HCT116 (cell line): ENCODE results near the gene IL36B. TPM values are rescaled to one million over a fixed set of nuclear protein-coding genes. Genes with fewer than 3 reads are reported as not detected.

Source experiments
- ATAC-seq: fragments of 200-7000 bp; cut with Tn5 transposase; 2 replicates; pipeline ENCODE4 v1.9.1; 2020; ENCODE audit warnings: mild to moderate bottlenecking, moderate library complexity
- BruUV-seq: library from RNA; stranded (reverse); fragments of 400-500 nt; replicated peaks from 2 replicates; lab custom pipeline; 2021; lab: Mats Ljungman, UMichigan
- CTCF ChIA-PET: fragments of 300-600 bp; sonication (Branson Sonifier 250); formaldehyde crosslinking; loops from one replicate; lab custom pipeline; 2021; ENCODE audit warnings: antibody characterized with exemption; lab: Charles Lee
- POLR2A ChIA-PET: fragments of 300-600, 350-600 bp; sonication (Branson Sonifier 250); formaldehyde crosslinking; loops from one replicate; lab custom pipeline; 2021; ENCODE audit warnings: antibody characterized with exemption; lab: Charles Lee
- RAD21 ChIA-PET, 2 experiments: fragments of 300-600 bp; sonication (Branson Sonifier 250); formaldehyde crosslinking; loops; one replicate each; lab custom pipeline; 2023; ENCODE audit warnings: low total read pairs in 2 of 2; ENCODE audit not compliant: uncharacterized antibody in 2 of 2, unreplicated experiment in 2 of 2, low non-redundant PET in 1 of 2; lab: Charles Lee
- DNase-seq: peaks from one replicate; pipeline ENCODE4 v3.0.0-alpha.2; 2010; ENCODE audit warnings: low read depth, low spot score
- H2AFZ ChIP-seq: fragments of 200-600 bp; shearing (Covaris generic), sonication (generic); 2 replicates; pipeline ENCODE4 v1.6.1; 2017; ENCODE audit warnings: low read depth, mixed run types, mixed read lengths, antibody characterized with exemption, low read length; ENCODE audit not compliant: poor library complexity, severe bottlenecking
- H3K27ac ChIP-seq: 2 replicates; pipeline ENCODE4 v1.5.1; 2012; ENCODE audit warnings: low read depth, low read length
- H3K27me3 ChIP-seq: fragments of 200-600 bp; sonication (generic); 2 replicates; pipeline ENCODE4 v1.6.1; 2016; ENCODE audit warnings: mixed run types, low read length, mixed read lengths; ENCODE audit not compliant: insufficient read depth
- H3K36me3 ChIP-seq, 2 experiments: fragments of 200-500 bp in 1 of 2; fragments of 200-600 bp in 1 of 2; sonication (Bioruptor generic) in 1 of 2; sonication (generic) in 1 of 2; 2 replicates each; pipeline versions ENCODE4 v1.5.1 to v1.6.1; 2014 to 2016; ENCODE audit warnings: low read length in 2 of 2, inconsistent platforms in 1 of 2, mixed read lengths in 1 of 2, mixed run types in 1 of 2; ENCODE audit not compliant: insufficient read depth in 2 of 2, control insufficient read depth in 1 of 2
- H3K4me1 ChIP-seq, 2 experiments: fragments of 200-600 bp in 1 of 2; sonication (generic) in 1 of 2; 2 replicates each; pipeline versions ENCODE4 v1.5.1 to v1.6.1; 2012 to 2017; ENCODE audit warnings: low read length in 2 of 2, inconsistent platforms in 1 of 2, mild to moderate bottlenecking in 1 of 2, mixed read lengths in 1 of 2, mixed run types in 1 of 2, moderate library complexity in 1 of 2; ENCODE audit not compliant: insufficient read depth in 2 of 2, control insufficient read depth in 1 of 2
- H3K4me2 ChIP-seq: fragments of 200-600 bp; sonication (generic); 2 replicates; pipeline ENCODE4 v1.6.1; 2017; ENCODE audit warnings: mixed run types, low read length, mixed read lengths
- H3K4me3 ChIP-seq, 2 experiments: fragments of 200-600 bp in 1 of 2; sonication (generic) in 1 of 2; replicated peaks in 1 of 2; 2 replicates each; pipeline ENCODE4 v1.5.1; 2011 to 2016; ENCODE audit warnings: low read length in 2 of 2, control low read depth in 1 of 2, low read depth in 1 of 2, mild to moderate bottlenecking in 1 of 2, mixed read lengths in 1 of 2, mixed run types in 1 of 2
- H3K79me2 ChIP-seq: fragments of 200-600 bp; sonication (generic); 2 replicates; pipeline ENCODE4 v1.6.1; 2017; ENCODE audit warnings: mild to moderate bottlenecking, mixed run types, low read length, moderate library complexity, mixed read lengths; ENCODE audit not compliant: insufficient read depth
- H3K9ac ChIP-seq: fragments of 200-600 bp; sonication (generic); 2 replicates; pipeline ENCODE4 v1.6.1; 2016; ENCODE audit warnings: low read length, mixed read lengths
- H3K9me2 ChIP-seq: fragments of 200-600 bp; sonication (generic), shearing (Covaris generic); 2 replicates; pipeline ENCODE4 v1.6.1; 2017; ENCODE audit warnings: mixed run types, mild to moderate bottlenecking, moderate library complexity; ENCODE audit not compliant: insufficient read depth
- H3K9me3 ChIP-seq, 2 experiments: fragments of 200-500 bp in 1 of 2; fragments of 200-600 bp in 1 of 2; sonication (Bioruptor generic) in 1 of 2; sonication (generic) in 1 of 2; 2 replicates each; pipeline ENCODE4 v1.6.1; 2014 to 2017; ENCODE audit warnings: low read length in 2 of 2, mixed read lengths in 2 of 2, inconsistent platforms in 1 of 2, low read depth in 1 of 2, mild to moderate bottlenecking in 1 of 2, mixed run types in 1 of 2, moderate library complexity in 1 of 2; ENCODE audit not compliant: control insufficient read depth in 1 of 2, insufficient read depth in 1 of 2
- H4K20me1 ChIP-seq: fragments of 200-600 bp; sonication (generic), shearing (Covaris generic); 2 replicates; pipeline ENCODE4 v1.6.1; 2017; ENCODE audit warnings: mixed run types, mild to moderate bottlenecking, moderate library complexity; ENCODE audit not compliant: insufficient read depth
- ELF1 ChIP-seq: IDR thresholded peaks from 2 replicates; pipeline ENCODE4 v1.6.1; 2012; ENCODE audit warnings: low read depth, borderline replicate concordance
- EZH2phosphoT487 ChIP-seq: fragments of 200-600 bp; IDR thresholded peaks from 2 replicates; pipeline ENCODE4 v1.6.1; 2018; ENCODE audit warnings: antibody characterized with exemption, borderline replicate concordance
- FOSL1 ChIP-seq: IDR thresholded peaks from 2 replicates; pipeline ENCODE4 v1.6.1; 2012; ENCODE audit warnings: low read depth
- JUND ChIP-seq: IDR thresholded peaks from 2 replicates; pipeline ENCODE4 v1.6.1; 2012
- POLR2A ChIP-seq: IDR thresholded peaks from 2 replicates; pipeline ENCODE4 v1.7.0; 2011; ENCODE audit warnings: borderline replicate concordance; ENCODE audit not compliant: insufficient read depth, insufficient read length; ENCODE audit errors: extremely low read depth
- POLR2AphosphoS5 ChIP-seq: IDR thresholded peaks from 2 replicates; pipeline ENCODE4 v1.6.1; 2011; ENCODE audit warnings: mild to moderate bottlenecking, low read depth, low read length, moderate library complexity
- RAD21 ChIP-seq: IDR thresholded peaks from 2 replicates; pipeline ENCODE4 v1.6.1; 2012; ENCODE audit warnings: low read depth, mild to moderate bottlenecking
- SIN3A ChIP-seq: IDR thresholded peaks from 2 replicates; pipeline ENCODE4 v1.6.1; 2012; ENCODE audit warnings: low read depth
- SP1 ChIP-seq: IDR thresholded peaks from 2 replicates; pipeline ENCODE4 v1.6.1; 2012; ENCODE audit warnings: low read depth
- SRF ChIP-seq: IDR thresholded peaks from 2 replicates; pipeline ENCODE4 v1.6.1; 2012; ENCODE audit warnings: low read depth
- TCF7L2 ChIP-seq: IDR thresholded peaks from 2 replicates; pipeline ENCODE4 v1.7.0; 2011; ENCODE audit warnings: borderline replicate concordance, inconsistent platforms; ENCODE audit not compliant: insufficient read depth, insufficient read length; ENCODE audit errors: extremely low read depth
- YY1 ChIP-seq: IDR thresholded peaks from 2 replicates; pipeline ENCODE4 v1.6.1; 2011; ENCODE audit warnings: low read length, low read depth, moderate library complexity, mild to moderate bottlenecking; ENCODE audit not compliant: insufficient replicate concordance; ENCODE audit errors: extremely low read depth
- ZNF274 ChIP-seq: fragments of 200-500 bp; sonication (Bioruptor generic); IDR thresholded peaks from 2 replicates; pipeline ENCODE4 v1.6.1; 2014; ENCODE audit warnings: mild to moderate bottlenecking, low read depth, low read length, inconsistent platforms
- intact Hi-C: fragments of 100-400 bp; cut with micrococcal nuclease; formaldehyde crosslinking; loops from 2 replicates; pipeline ENCODE4 v1.10.0; 2022
- total RNA-seq: library from RNA; stranded (reverse); gene quantifications from one replicate; pipeline ENCODE4 v1.2.1, GENCODE V29; 2021; ENCODE audit not compliant: unreplicated experiment
- TF ChIP-seq, protein P1 (sequence below): IDR thresholded peaks from 2 replicates; pipeline ENCODE4 v1.6.1; 2012
- TF ChIP-seq, protein P2 (sequence below): IDR thresholded peaks from 2 replicates; pipeline ENCODE4 v1.6.1; 2012; ENCODE audit warnings: low read depth
- TF ChIP-seq, protein P3 (sequence below): IDR thresholded peaks from 2 replicates; pipeline ENCODE4 v1.6.1; 2012
- TF ChIP-seq, protein P4 (sequence below), 3 experiments: fragments of 200-600 bp in 1 of 3; sonication (generic) in 1 of 3; IDR thresholded peaks in 2 of 3; conservative IDR thresholded peaks in 1 of 3; 2 replicates each; pipeline ENCODE4 v1.5.1; 2012 to 2017; ENCODE audit warnings: low read depth in 2 of 3, low read length in 2 of 3, antibody characterized with exemption in 1 of 3, borderline replicate concordance in 1 of 3, control low read depth in 1 of 3, mild to moderate bottlenecking in 1 of 3, mixed read lengths in 1 of 3, mixed run types in 1 of 3, moderate library complexity in 1 of 3; ENCODE audit not compliant: insufficient read depth in 1 of 3

Gene IL36B
- total RNA-seq, 1 experiment from 2014 or later = not detected

DNA sequence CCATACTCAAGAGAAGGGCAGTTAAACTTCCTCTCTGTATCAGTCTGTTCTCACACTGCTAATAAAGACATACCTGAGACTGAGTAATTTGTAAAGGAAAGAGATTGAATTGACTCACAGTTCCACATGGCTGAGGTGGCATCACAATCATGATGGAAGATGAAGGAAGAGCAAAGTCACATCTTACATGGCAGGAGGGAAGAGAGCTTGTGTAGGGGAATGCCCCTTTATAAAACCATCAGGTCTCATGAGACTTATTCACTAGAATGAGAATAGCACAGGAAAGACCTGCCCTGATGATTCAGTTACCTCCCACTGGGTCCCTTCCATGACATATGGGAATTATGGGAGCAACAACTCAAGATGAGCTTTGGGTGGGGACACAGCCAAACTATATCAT, 1.4 kb upstream of the IL36B start:
- DNase-seq (no peak), ATAC-seq (no peak)
- RAD21 ChIA-PET = no interaction called here
- intact Hi-C loops = no loop called here
- no peak overlapping the region for H3K9ac ChIP-seq
- TF ChIP-seq TCF7L2 (no peak), SRF (no peak), SP1 (no peak), SIN3A (no peak), FOSL1 (no peak), POLR2A (no peak), ELF1 (no peak), JUND (no peak), RAD21 (no peak), POLR2AphosphoS5 (no peak), ZNF274 (no peak), EZH2phosphoT487 (no peak), YY1 (no peak)
- TF ChIP-seq, protein P1, sequence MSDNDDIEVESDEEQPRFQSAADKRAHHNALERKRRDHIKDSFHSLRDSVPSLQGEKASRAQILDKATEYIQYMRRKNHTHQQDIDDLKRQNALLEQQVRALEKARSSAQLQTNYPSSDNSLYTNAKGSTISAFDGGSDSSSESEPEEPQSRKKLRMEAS = no peak
- TF ChIP-seq, protein P2, sequence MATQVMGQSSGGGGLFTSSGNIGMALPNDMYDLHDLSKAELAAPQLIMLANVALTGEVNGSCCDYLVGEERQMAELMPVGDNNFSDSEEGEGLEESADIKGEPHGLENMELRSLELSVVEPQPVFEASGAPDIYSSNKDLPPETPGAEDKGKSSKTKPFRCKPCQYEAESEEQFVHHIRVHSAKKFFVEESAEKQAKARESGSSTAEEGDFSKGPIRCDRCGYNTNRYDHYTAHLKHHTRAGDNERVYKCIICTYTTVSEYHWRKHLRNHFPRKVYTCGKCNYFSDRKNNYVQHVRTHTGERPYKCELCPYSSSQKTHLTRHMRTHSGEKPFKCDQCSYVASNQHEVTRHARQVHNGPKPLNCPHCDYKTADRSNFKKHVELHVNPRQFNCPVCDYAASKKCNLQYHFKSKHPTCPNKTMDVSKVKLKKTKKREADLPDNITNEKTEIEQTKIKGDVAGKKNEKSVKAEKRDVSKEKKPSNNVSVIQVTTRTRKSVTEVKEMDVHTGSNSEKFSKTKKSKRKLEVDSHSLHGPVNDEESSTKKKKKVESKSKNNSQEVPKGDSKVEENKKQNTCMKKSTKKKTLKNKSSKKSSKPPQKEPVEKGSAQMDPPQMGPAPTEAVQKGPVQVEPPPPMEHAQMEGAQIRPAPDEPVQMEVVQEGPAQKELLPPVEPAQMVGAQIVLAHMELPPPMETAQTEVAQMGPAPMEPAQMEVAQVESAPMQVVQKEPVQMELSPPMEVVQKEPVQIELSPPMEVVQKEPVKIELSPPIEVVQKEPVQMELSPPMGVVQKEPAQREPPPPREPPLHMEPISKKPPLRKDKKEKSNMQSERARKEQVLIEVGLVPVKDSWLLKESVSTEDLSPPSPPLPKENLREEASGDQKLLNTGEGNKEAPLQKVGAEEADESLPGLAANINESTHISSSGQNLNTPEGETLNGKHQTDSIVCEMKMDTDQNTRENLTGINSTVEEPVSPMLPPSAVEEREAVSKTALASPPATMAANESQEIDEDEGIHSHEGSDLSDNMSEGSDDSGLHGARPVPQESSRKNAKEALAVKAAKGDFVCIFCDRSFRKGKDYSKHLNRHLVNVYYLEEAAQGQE = no peak
- TF ChIP-seq, protein P3, sequence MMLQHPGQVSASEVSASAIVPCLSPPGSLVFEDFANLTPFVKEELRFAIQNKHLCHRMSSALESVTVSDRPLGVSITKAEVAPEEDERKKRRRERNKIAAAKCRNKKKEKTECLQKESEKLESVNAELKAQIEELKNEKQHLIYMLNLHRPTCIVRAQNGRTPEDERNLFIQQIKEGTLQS = no peak
- TF ChIP-seq, protein P4, sequence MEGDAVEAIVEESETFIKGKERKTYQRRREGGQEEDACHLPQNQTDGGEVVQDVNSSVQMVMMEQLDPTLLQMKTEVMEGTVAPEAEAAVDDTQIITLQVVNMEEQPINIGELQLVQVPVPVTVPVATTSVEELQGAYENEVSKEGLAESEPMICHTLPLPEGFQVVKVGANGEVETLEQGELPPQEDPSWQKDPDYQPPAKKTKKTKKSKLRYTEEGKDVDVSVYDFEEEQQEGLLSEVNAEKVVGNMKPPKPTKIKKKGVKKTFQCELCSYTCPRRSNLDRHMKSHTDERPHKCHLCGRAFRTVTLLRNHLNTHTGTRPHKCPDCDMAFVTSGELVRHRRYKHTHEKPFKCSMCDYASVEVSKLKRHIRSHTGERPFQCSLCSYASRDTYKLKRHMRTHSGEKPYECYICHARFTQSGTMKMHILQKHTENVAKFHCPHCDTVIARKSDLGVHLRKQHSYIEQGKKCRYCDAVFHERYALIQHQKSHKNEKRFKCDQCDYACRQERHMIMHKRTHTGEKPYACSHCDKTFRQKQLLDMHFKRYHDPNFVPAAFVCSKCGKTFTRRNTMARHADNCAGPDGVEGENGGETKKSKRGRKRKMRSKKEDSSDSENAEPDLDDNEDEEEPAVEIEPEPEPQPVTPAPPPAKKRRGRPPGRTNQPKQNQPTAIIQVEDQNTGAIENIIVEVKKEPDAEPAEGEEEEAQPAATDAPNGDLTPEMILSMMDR (IDR thresholded peaks at IDR 0.05 in 2 of 3, conservative IDR thresholded peaks at IDR 0.05 in 1 of 3; ENCODE audit: borderline replicate concordance in 1 of 3, insufficient read depth in 1 of 3, low read depth in 2 of 3, low read length in 2 of 3) = no peak
- no peaks in the 10 kb centered on the region for H3K79me2 ChIP-seq
- H3K27ac ChIP-seq = no peak overlapping the region
- no peak overlapping the region for H3K4me3 ChIP-seq
- H4K20me1 ChIP-seq = no peaks in the 10 kb centered on the region
- H3K9me3 ChIP-seq = no peaks in the 10 kb centered on the region
- no peak overlapping the region for H3K4me2 ChIP-seq
- CTCF ChIA-PET = no interaction called here
- H3K9me2 ChIP-seq = no peaks in the 10 kb centered on the region
- no TSS peak for BruUV-seq
- H3K27me3 ChIP-seq = no peaks in the 10 kb centered on the region
- no peak overlapping the region for H2AFZ ChIP-seq
- H3K36me3 ChIP-seq = no peaks in the 10 kb centered on the region
- POLR2A ChIA-PET = no interaction called here
- H3K4me1 ChIP-seq = peaks cover 0 to 4% of the 10 kb centered on the region in 2 experiments; a peak in 1 of 4 replicates
